PC-9 (cell line): ENCODE results near the gene HES4. TPM values are rescaled to one million over a fixed set of nuclear protein-coding genes. Genes with fewer than 3 reads are reported as not detected.

Experiments used
- BruUV-seq: library from RNA; stranded (reverse); fragments of 400-500 nt; replicated peaks from 2 replicates; lab custom pipeline; 2021; lab: Mats Ljungman, UMichigan
- CTCF ChIA-PET: fragments of 300-600 bp; sonication (Branson Sonifier 250); formaldehyde crosslinking; loops from one replicate; lab custom pipeline; 2022; ENCODE audit warnings: antibody characterized with exemption; lab: Charles Lee
- POLR2A ChIA-PET: fragments of 300-600 bp; sonication (Branson Sonifier 250); formaldehyde crosslinking; loops from one replicate; lab custom pipeline; 2022; ENCODE audit warnings: antibody characterized with exemption; ENCODE audit not compliant: unreplicated experiment; lab: Charles Lee
- DNase-seq, 2 experiments: peaks; one replicate each; pipeline versions ENCODE4 v3.0.0 to v3.0.0-alpha.2; 2015 to 2022; ENCODE audit warnings: mixed read lengths in 1 of 2
- H2AFZ ChIP-seq: fragments of 200-600 bp; sonication (generic); 2 replicates; pipeline ENCODE4 v1.8.1; 2017; ENCODE audit warnings: antibody characterized with exemption
- H3F3A ChIP-seq: fragments of 200-600 bp; sonication (generic); 2 replicates; pipeline ENCODE4 v1.8.1; 2017; ENCODE audit warnings: antibody characterized with exemption, mild to moderate bottlenecking, low read depth; ENCODE audit not compliant: insufficient read depth
- H3K27ac ChIP-seq: fragments of 200-600 bp; sonication (generic); 2 replicates; pipeline ENCODE4 v1.6.1; 2016; ENCODE audit warnings: mixed run types
- H3K27me3 ChIP-seq: fragments of 200-600 bp; sonication (generic); 2 replicates; pipeline ENCODE4 v1.6.1; 2016; ENCODE audit warnings: low read depth, mixed run types; ENCODE audit not compliant: insufficient read depth
- H3K36me3 ChIP-seq: fragments of 200-600 bp; sonication (generic); 2 replicates; pipeline ENCODE4 v1.6.1; 2016; ENCODE audit warnings: low read depth, mixed run types
- H3K4me1 ChIP-seq: fragments of 200-600 bp; sonication (generic); replicated peaks from 2 replicates; pipeline ENCODE4 v1.6.1; 2016; ENCODE audit warnings: mixed run types; ENCODE audit not compliant: insufficient read depth
- H3K4me2 ChIP-seq: fragments of 200-600 bp; sonication (generic); 2 replicates; pipeline ENCODE4 v1.6.1; 2017; ENCODE audit warnings: mixed run types
- H3K4me3 ChIP-seq: fragments of 200-600 bp; sonication (generic); 2 replicates; pipeline ENCODE4 v1.6.1; 2016; ENCODE audit warnings: mixed run types
- H3K79me2 ChIP-seq: fragments of 200-600 bp; sonication (generic); 2 replicates; pipeline ENCODE4 v1.6.1; 2017; ENCODE audit warnings: low read depth, mixed run types
- H3K9me2 ChIP-seq: fragments of 200-600 bp; sonication (generic); 2 replicates; pipeline ENCODE4 v1.8.1; 2017; ENCODE audit warnings: mild to moderate bottlenecking; ENCODE audit not compliant: insufficient read depth
- H3K9me3 ChIP-seq: fragments of 200-600 bp; sonication (generic); 2 replicates; pipeline ENCODE4 v1.8.1; 2016; ENCODE audit warnings: low read depth; ENCODE audit not compliant: insufficient read depth
- H4K20me1 ChIP-seq: fragments of 200-600 bp; sonication (generic); 2 replicates; pipeline ENCODE4 v1.8.1; 2017; ENCODE audit not compliant: insufficient read depth
- CTCF ChIP-seq: fragments of 200-600 bp; sonication (generic); conservative IDR thresholded peaks from 2 replicates; pipeline ENCODE4 v1.6.1; 2017; ENCODE audit warnings: mixed run types, antibody characterized with exemption, mild to moderate bottlenecking, moderate library complexity
- EZH2 ChIP-seq: fragments of 200-600 bp; sonication (generic); IDR thresholded peaks from 2 replicates; pipeline ENCODE4 v1.8.0; 2017; ENCODE audit warnings: antibody characterized with exemption, low read depth
- intact Hi-C: fragments of 100-400 bp; cut with micrococcal nuclease; formaldehyde crosslinking; loops from one replicate; pipeline ENCODE4 v1.10.0; 2022; ENCODE audit not compliant: unreplicated experiment
- total RNA-seq: library from RNA; stranded (reverse); gene quantifications from 2 replicates; pipeline ENCODE4 v1.2.3, GENCODE V29; 2021

Gene HES4
- total RNA-seq, 1 experiment from 2014 or later: 19.2 TPM

- no peak for DNase-seq
- H3F3A ChIP-seq: peaks cover 10% of the 10 kb centered on the region; the same call in 1 of the 2 replicates
- H3K9me2 ChIP-seq: no peaks in the 10 kb centered on the region
- peaks cover 17% of the 10 kb centered on the region for H3K4me1 ChIP-seq
- peak overlapping the region; percentile 75 for H3K4me2 ChIP-seq
- peak overlapping the region; percentile 65; the same call in 1 of the 2 replicates for H3K4me3 ChIP-seq
- intact Hi-C loops: no loop called here
- H3K27ac ChIP-seq: no peak overlapping the region
- ChIA-PET CTCF (no interaction called here), POLR2A (no interaction called here)
- H3K9me3 ChIP-seq: no peaks in the 10 kb centered on the region
- H3K27me3 ChIP-seq: no peaks in the 10 kb centered on the region
- no peak overlapping the region for H2AFZ ChIP-seq
- peaks cover 13% of the 10 kb centered on the region for H4K20me1 ChIP-seq
- BruUV-seq: no TSS peak
- H3K79me2 ChIP-seq: peaks cover 28% of the 10 kb centered on the region
- H3K36me3 ChIP-seq: 0 out of 2 replicates have a peak, but pooled peaks cover 4% of the 10 kb centered on the region
- no peak for TF ChIP-seq CTCF
- TF ChIP-seq EZH2: no peak
These were observed 38.7 kb downstream of the HES4 start for GRCh38 chr1:961132-961669.

- ChIA-PET CTCF (no interaction called here), POLR2A (no interaction called here)
- peaks cover 13% of the 10 kb centered on the region for H3K4me1 ChIP-seq
- H3K36me3 ChIP-seq: 0 out of 2 replicates have a peak, but pooled peaks cover 4% of the 10 kb centered on the region
- peak within 1 kb of the TSS; percentile 48; the same call in 1 of the 2 replicates for H2AFZ ChIP-seq
- H3K9me3 ChIP-seq: no peaks in the 10 kb centered on the region
- intact Hi-C loops: no loop called here
- H3K4me2 ChIP-seq: peak within 1 kb of the TSS; percentile 98
- peaks cover 4% of the 10 kb centered on the region; the same call in 1 of the 2 replicates for H3F3A ChIP-seq
- DNase-seq: peak in 1 of 2 experiments; percentile 67
- no peaks in the 10 kb centered on the region for H3K9me2 ChIP-seq
- TF ChIP-seq CTCF (no peak), EZH2 (no peak)
- peaks cover 28% of the 10 kb centered on the region for H3K79me2 ChIP-seq
- H4K20me1 ChIP-seq: peaks cover 13% of the 10 kb centered on the region
- no TSS peak for BruUV-seq
- H3K4me3 ChIP-seq: peak within 1 kb of the TSS; percentile 100; the same call in 1 of the 2 replicates
- no peaks in the 10 kb centered on the region for H3K27me3 ChIP-seq
- H3K27ac ChIP-seq: no peak within 1 kb of the TSS
These were observed 39.4 kb downstream of the HES4 start, which contains the start of gene KLHL17 for GRCh38 chr1:960363-961131. Gene KLHL17, plus strand, starts transcription at chr1:960584. Its CDS starts 110 bp downstream, at chr1:960694.

- Histone ChIP-seq H3K9me3 (no peaks in the 10 kb centered on the region), H3K27me3 (no peaks in the 10 kb centered on the region), H2AFZ (peak overlapping the region; percentile 48; the same call in 1 of the 2 replicates), H3F3A (no peaks in the 10 kb centered on the region), H3K9me2 (no peaks in the 10 kb centered on the region), H3K79me2 (peaks cover 28% of the 10 kb centered on the region), H3K4me3 (peak overlapping the region; percentile 65; the same call in 1 of the 2 replicates), H3K36me3 (0 out of 2 replicates have a peak, but pooled peaks cover 4% of the 10 kb centered on the region), H3K27ac (no peak overlapping the region), H3K4me2 (peak overlapping the region; percentile 98), H3K4me1 (peaks cover 9% of the 10 kb centered on the region), H4K20me1 (peaks cover 13% of the 10 kb centered on the region)
- TF ChIP-seq CTCF (no peak), EZH2 (no peak)
- ChIA-PET POLR2A (no interaction called here), CTCF (interaction anchor here (0.6 kb wide), 1 partner anchor 24 kb away, joined by 3 read pairs; no protein-coding TSS in a partner anchor)
- no TSS peak for BruUV-seq
- no peak for DNase-seq
- intact Hi-C loops: no loop called here
These were observed 40.0 kb downstream of the HES4 start for GRCh38 chr1:959731-960362.
